Endothelial cell (in vitro differentiated cells): ENCODE data around the gene MET. TPM values are rescaled to one million over a fixed set of nuclear protein-coding genes. Genes with fewer than 3 reads are reported as not detected.
"Not testable (repeated sequence)": the region's sequence is repeated elsewhere in the genome, so short reads cannot be mapped to it uniquely, and the experiment has no call there.

Experiments used
- DNase-seq: peaks from one replicate; pipeline ENCODE4 v3.0.0; 2021; ENCODE audit warnings: low spot score
- H3K27ac Mint-ChIP-seq: one replicate; pipeline ENCODE4 v1.8.0; 2021; ENCODE audit warnings: mixed read lengths, inconsistent platforms; ENCODE audit not compliant: unreplicated experiment
- H3K27me3 Mint-ChIP-seq: one replicate; pipeline ENCODE4 v1.8.0; 2021; ENCODE audit warnings: mild to moderate bottlenecking, moderate library complexity, mixed read lengths, inconsistent platforms; ENCODE audit not compliant: unreplicated experiment
- H3K36me3 Mint-ChIP-seq: one replicate; pipeline ENCODE4 v1.8.0; 2021; ENCODE audit warnings: mild to moderate bottlenecking, low read depth, mixed read lengths, inconsistent platforms; ENCODE audit not compliant: unreplicated experiment
- H3K4me1 Mint-ChIP-seq: one replicate; pipeline ENCODE4 v1.8.0; 2021; ENCODE audit warnings: mild to moderate bottlenecking, mixed read lengths, inconsistent platforms; ENCODE audit not compliant: unreplicated experiment
- H3K4me3 Mint-ChIP-seq: one replicate; pipeline ENCODE4 v1.8.0; 2021; ENCODE audit warnings: mild to moderate bottlenecking, mixed read lengths, inconsistent platforms; ENCODE audit not compliant: unreplicated experiment
- H3K9me3 Mint-ChIP-seq: one replicate; pipeline ENCODE4 v1.8.0; 2021; ENCODE audit warnings: mixed read lengths, inconsistent platforms; ENCODE audit not compliant: unreplicated experiment
- total RNA-seq: library from RNA; stranded (reverse); fragmentation: NEBNext Ultra II Directional; extraction: Animal tissue kit (Norgen Biotek cat#: 25700); gene quantifications from one replicate; pipeline ENCODE4 v1.2.1, GENCODE V29; 2021; ENCODE audit not compliant: unreplicated experiment
- TF ChIP-seq, protein P1 (sequence below): fragments of 200-600 bp; sonication (generic); IDR thresholded peaks from one replicate; pipeline ENCODE4 v1.5.0; 2021; ENCODE audit warnings: antibody characterized with exemption; ENCODE audit not compliant: unreplicated experiment

The MET gene
- total RNA-seq, 1 donor from 2014 or later, result 35.1 TPM

DNA sequence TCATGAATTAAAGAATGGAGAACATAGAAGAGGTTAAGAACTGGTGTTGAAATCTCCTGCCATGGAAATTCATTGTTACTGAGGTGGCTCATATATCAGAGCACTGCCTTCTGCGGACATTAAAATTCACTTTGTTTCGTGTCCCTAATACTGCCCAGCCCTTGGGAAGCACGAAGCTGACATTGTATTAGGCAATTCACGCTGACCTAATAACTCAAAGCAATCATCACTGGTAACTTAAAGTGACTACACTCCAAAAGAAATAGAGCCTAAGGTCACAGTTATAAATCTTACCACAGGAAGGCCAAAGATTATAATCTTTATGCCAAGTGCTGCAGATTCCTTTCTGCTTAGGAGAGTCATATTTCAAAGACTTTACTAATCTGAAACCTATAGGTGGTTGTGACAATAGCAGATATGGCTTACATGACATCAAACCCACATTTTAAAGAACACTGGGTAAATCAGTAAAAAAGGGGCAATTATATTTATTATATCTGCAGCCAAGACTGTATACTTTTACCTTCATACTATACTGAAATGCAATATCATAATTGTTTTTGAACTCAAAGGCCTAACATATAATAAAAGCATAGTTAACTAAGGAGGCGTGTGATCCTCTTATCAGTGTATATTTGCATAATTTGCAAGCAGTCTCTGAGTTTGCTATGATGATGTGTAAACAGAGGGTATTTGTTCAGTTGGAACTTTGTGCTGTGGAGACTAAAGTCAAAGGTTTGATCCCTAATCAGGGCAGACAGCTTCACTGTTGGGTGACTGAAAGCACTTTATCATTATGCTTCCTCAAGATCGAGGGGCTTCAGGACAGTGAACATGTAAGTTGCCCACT, 138.5 kb downstream of the MET start:
- Mint-ChIP-seq H3K27me3 (no peaks in the 10 kb centered on the region), H3K36me3 (no peaks in the 10 kb centered on the region), H3K9me3 (no peaks in the 10 kb centered on the region), H3K4me3 (no peak overlapping the region), H3K27ac (no peak overlapping the region), H3K4me1 (peaks cover 22% of the 10 kb centered on the region)
- TF ChIP-seq, protein P1, sequence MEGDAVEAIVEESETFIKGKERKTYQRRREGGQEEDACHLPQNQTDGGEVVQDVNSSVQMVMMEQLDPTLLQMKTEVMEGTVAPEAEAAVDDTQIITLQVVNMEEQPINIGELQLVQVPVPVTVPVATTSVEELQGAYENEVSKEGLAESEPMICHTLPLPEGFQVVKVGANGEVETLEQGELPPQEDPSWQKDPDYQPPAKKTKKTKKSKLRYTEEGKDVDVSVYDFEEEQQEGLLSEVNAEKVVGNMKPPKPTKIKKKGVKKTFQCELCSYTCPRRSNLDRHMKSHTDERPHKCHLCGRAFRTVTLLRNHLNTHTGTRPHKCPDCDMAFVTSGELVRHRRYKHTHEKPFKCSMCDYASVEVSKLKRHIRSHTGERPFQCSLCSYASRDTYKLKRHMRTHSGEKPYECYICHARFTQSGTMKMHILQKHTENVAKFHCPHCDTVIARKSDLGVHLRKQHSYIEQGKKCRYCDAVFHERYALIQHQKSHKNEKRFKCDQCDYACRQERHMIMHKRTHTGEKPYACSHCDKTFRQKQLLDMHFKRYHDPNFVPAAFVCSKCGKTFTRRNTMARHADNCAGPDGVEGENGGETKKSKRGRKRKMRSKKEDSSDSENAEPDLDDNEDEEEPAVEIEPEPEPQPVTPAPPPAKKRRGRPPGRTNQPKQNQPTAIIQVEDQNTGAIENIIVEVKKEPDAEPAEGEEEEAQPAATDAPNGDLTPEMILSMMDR, result no peak
- DNase-seq, result no peak

DNA sequence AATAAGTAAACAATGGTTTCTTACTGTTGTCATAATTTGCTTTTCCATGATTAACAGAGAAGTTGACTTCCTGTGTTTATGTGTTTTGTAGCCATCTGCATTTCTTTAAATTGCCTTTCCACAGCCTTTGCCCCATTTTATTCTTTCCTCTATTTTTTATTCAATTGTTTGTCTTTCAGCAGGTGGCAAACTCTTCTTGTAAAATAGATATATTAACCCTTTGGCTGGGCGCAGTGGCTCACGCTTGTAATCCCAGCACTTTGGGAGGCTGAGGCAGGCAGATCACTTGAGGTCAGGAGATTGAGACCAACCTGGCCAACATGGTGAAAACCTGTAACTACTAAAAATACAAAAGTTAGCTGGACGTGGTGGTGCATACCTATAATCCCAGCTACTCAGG, 139.8 kb downstream of the MET start:
- TF ChIP-seq, protein P1, result no peak
- Mint-ChIP-seq H3K9me3 (no peaks in the 10 kb centered on the region), H3K27ac (no peak overlapping the region), H3K4me1 (peaks cover 22% of the 10 kb centered on the region), H3K4me3 (no peak overlapping the region), H3K27me3 (no peaks in the 10 kb centered on the region), H3K36me3 (no peaks in the 10 kb centered on the region)
- DNase-seq, result no peak

DNA sequence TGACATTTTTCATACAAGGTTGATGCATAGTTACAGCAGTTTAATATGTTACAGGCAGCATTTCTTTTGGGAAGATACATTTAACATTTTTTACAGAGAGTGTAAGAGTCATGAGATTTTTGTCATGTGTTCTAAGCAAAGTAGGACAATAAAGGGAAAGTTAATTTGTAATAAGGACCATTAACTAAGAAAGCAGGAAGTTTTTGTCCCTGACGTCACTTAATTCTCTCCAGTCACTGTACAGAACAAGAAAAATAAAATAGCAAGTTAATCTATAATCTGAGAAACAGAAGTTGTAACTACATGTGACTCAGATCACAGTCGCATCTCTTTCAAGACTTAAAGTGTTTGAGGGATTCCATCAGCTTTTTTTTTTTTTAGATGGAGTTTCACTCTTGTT, 140.9 kb downstream of the MET start:
- no peak overlapping the region for H3K27ac Mint-ChIP-seq
- TF ChIP-seq, protein P1, result no peak
- H3K4me3 Mint-ChIP-seq, result no peak overlapping the region
- H3K4me1 Mint-ChIP-seq, result peaks cover 17% of the 10 kb centered on the region
- no peaks in the 10 kb centered on the region for H3K27me3 Mint-ChIP-seq
- no peaks in the 10 kb centered on the region for H3K9me3 Mint-ChIP-seq
- no peaks in the 10 kb centered on the region for H3K36me3 Mint-ChIP-seq
- no peak for DNase-seq

DNA sequence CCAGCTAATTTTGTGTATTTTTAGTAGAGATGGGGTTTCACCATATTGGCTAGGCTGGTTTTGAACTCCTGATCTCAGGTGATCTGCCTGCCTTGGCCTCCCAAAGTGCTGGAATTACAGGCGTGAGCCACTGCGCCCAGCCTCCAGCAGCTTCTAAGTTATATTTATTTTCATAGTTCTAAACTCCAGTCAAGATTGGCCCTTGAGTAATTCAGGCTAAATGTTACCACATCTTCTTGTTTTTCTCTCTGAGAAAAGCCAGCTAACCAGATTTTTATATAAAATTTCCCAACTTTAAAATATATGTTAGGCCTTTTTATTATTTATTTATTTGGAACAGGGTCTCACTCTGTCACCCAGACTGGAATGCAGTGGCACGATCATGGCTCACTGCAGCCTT, 141.4 kb downstream of the MET start:
- not testable (repeated sequence) for H3K27me3 Mint-ChIP-seq, H3K27ac Mint-ChIP-seq, H3K9me3 Mint-ChIP-seq, H3K36me3 Mint-ChIP-seq, DNase-seq, H3K4me3 Mint-ChIP-seq
- peaks cover 12% of the 10 kb centered on the region for H3K4me1 Mint-ChIP-seq

DNA sequence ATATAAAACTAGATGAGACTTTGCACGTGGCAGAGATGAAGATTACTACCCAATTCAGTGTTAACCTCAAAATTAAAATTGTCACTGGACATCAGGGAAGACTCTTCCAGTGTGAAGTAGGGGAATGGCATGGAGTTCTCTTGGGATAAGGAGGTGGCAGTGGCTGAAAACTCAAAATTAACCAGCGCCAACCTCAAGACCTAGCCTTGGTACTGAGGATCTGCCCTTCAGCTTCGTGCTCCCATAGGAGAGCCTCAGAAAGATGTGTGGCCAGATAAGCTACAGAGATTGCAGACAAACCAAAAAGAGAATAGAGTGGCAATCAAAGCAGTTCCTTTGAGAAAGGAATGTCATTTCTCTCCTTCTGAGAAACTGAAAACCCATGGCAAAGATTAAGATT, 143.0 kb downstream of the MET start:
- H3K9me3 Mint-ChIP-seq, result no peaks in the 10 kb centered on the region
- H3K27me3 Mint-ChIP-seq, result no peaks in the 10 kb centered on the region
- TF ChIP-seq, protein P1, result no peak
- H3K36me3 Mint-ChIP-seq, result no peaks in the 10 kb centered on the region
- no peak for DNase-seq
- H3K27ac Mint-ChIP-seq, result no peak overlapping the region
- no peak overlapping the region for H3K4me3 Mint-ChIP-seq
- peaks cover 5% of the 10 kb centered on the region for H3K4me1 Mint-ChIP-seq
